Naive thymus-derived CD4-positive, alpha-beta T cell (primary cell): ENCODE data around the gene KCNQ1OT1. TPM values are rescaled to one million over a fixed set of nuclear protein-coding genes. Genes with fewer than 3 reads are reported as not detected.
A peak's percentile ranks its signal among the peaks of the same experiment; 100 is the strongest.

Source experiments
- ATAC-seq: fragments of 150-1000 bp; cut with Tn5 transposase; 2 replicates; pipeline ENCODE4 v1.10.0; 2021; ENCODE audit warnings: mild to moderate bottlenecking, moderate library complexity
- CTCF ChIA-PET: fragments of 350-600 bp; sonication (Branson Sonifier 250); formaldehyde crosslinking; loops from one replicate; lab custom pipeline; 2021; ENCODE audit warnings: antibody characterized with exemption; lab: Charles Lee
- POLR2A ChIA-PET: fragments of 350-600 bp; sonication (Branson Sonifier 250); formaldehyde crosslinking; loops from one replicate; lab custom pipeline; 2021; ENCODE audit warnings: antibody characterized with exemption, inconsistent platforms; lab: Charles Lee
- DNase-seq, 9 donors: peaks; one replicate each; pipeline versions ENCODE4 v3.0.0 to v3.0.0-alpha.2; 2020 to 2022; ENCODE audit warnings: mixed read lengths in 1 of 9
- H3K27ac ChIP-seq: one replicate; pipeline ENCODE4 v1.7.0; 2013; ENCODE audit warnings: mild to moderate bottlenecking, low read depth, low read length, moderate library complexity
- H3K27me3 ChIP-seq, 2 donors: one replicate each; pipeline ENCODE4 v1.7.0; 2013; ENCODE audit warnings: low read length in 2 of 2, mild to moderate bottlenecking in 2 of 2, moderate library complexity in 2 of 2; ENCODE audit not compliant: control insufficient read depth in 2 of 2, insufficient read depth in 2 of 2
- H3K36me3 ChIP-seq, 3 experiments: 1 replicate in 2 of 3; 2 replicates in 1 of 3; pipeline ENCODE4 v1.7.0; 2013; ENCODE audit warnings: low read length in 3 of 3, mild to moderate bottlenecking in 3 of 3, moderate library complexity in 1 of 3; ENCODE audit not compliant: insufficient read depth in 3 of 3, control insufficient read depth in 2 of 3
- H3K4me1 ChIP-seq, 2 donors: one replicate each; pipeline ENCODE4 v1.7.0; 2013; ENCODE audit warnings: low read length in 2 of 2, mild to moderate bottlenecking in 2 of 2, moderate library complexity in 1 of 2; ENCODE audit not compliant: control insufficient read depth in 2 of 2, insufficient read depth in 2 of 2
- H3K4me3 ChIP-seq: 2 replicates; pipeline ENCODE4 v1.7.0; 2013; ENCODE audit warnings: mild to moderate bottlenecking, low read length
- H3K9me3 ChIP-seq, 3 experiments: 1 replicate in 2 of 3; 2 replicates in 1 of 3; pipeline ENCODE4 v1.7.0; 2013; ENCODE audit warnings: low read length in 3 of 3; ENCODE audit not compliant: control insufficient read depth in 2 of 3
- H3K27ac Mint-ChIP-seq, 9 donors: one replicate each; pipeline ENCODE4 v1.8.0; 2020 to 2022; ENCODE audit warnings: mixed read lengths in 9 of 9, mild to moderate bottlenecking in 8 of 9, moderate library complexity in 5 of 9, inconsistent platforms in 2 of 9
- H3K27me3 Mint-ChIP-seq, 5 donors: one replicate each; pipeline ENCODE4 v1.8.0; 2021 to 2022; ENCODE audit warnings: mixed read lengths in 5 of 5, mild to moderate bottlenecking in 1 of 5
- H3K36me3 Mint-ChIP-seq, 5 donors: one replicate each; pipeline ENCODE4 v1.8.0; 2020 to 2022; ENCODE audit warnings: mixed read lengths in 5 of 5, mild to moderate bottlenecking in 3 of 5, inconsistent platforms in 1 of 5
- H3K4me1 Mint-ChIP-seq, 7 donors: one replicate each; pipeline ENCODE4 v1.8.0; 2020 to 2022; ENCODE audit warnings: mixed read lengths in 7 of 7, mild to moderate bottlenecking in 3 of 7, inconsistent platforms in 1 of 7
- H3K4me3 Mint-ChIP-seq, 10 donors: one replicate each; pipeline ENCODE4 v1.8.0; 2020 to 2022; ENCODE audit warnings: mild to moderate bottlenecking in 10 of 10, mixed read lengths in 10 of 10, moderate library complexity in 6 of 10, inconsistent platforms in 2 of 10
- H3K9me3 Mint-ChIP-seq, 11 donors: one replicate each; pipeline ENCODE4 v1.8.0; 2020 to 2022; ENCODE audit warnings: mixed read lengths in 11 of 11, mild to moderate bottlenecking in 4 of 11, inconsistent platforms in 1 of 11, moderate library complexity in 1 of 11
- intact Hi-C, 2 donors: fragments of 100-400 bp; cut with micrococcal nuclease; formaldehyde crosslinking; loops; one replicate each; pipeline ENCODE4 v1.15.1; 2023
- polyA plus RNA-seq, 2 donors: library from polyadenylated mRNA; unstranded; fragments of 300-500 nt; fragmentation: Illumina TruSeq; gene quantifications; one replicate each; pipeline ENCODE4 v1.2.3, GENCODE V29; 2021
- total RNA-seq, 6 experiments: library from RNA in 5 of 6; stranded (reverse) in 5 of 6; gene quantifications; 1 replicate in 5 of 6; 2 replicates in 1 of 6; pipeline ENCODE4 v1.2.3 and lab custom pipeline; 2021 to 2026

The KCNQ1OT1 gene
- total and polyA plus RNA-seq, 7 experiments from 2014 or later = 0.07 to 0.56 (median 0.19) TPM

DNA sequence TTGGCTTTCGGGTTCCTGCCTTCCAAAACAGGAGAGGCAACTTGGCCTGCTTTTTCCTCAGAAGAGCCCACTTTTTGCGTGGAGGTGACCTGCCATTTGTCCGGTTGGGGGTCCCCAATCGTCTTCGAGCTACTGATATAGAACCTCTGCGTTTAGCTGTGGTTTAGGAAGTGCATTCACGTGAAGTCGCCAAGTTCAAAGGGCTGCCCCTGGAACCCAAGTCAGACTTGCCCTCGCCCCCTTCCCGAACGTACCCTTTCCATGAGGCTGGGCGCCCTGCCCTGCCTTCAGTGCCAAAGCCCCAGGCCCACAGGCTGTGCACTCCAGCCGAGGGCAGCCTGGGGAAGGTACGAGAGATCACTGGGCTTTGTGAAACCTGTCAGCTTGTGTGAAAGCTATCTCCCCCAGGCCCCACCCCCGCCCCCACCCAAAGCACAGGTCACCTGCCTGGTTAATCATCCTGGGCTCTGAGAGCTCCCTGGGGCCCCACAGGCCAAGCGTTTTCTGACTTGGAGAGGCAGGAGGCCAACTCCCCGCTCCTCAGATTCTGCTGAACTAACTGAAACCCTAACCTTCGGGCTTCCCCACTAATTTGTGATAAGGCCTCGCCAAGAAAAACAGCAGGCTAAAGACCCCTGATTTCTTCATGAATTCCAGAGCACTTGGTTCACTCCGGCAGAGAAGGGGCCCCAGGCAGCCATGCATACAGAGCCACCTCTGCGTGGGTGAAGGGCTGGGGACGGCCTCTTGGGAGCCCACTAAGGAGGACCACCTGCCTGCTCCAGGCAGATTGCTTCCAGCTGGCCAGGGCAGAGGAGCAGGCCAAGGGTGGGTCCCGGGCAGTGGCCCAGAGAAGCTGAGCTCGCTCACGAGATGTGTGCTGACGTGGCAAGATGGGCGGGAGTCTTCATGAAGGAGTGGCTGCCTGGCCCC, 25.8 kb upstream of the KCNQ1OT1 start:
- H3K4me1 Mint-ChIP-seq = no peaks in the 10 kb centered on the region
- Histone ChIP-seq H3K4me3 (no peak overlapping the region), H3K36me3 (no peaks in the 10 kb centered on the region), H3K27me3 (no peaks in the 10 kb centered on the region), H3K27ac (no peak overlapping the region), H3K9me3 (no peaks in the 10 kb centered on the region), H3K4me1 (no peaks in the 10 kb centered on the region)
- ATAC-seq (no peak), DNase-seq (no peak)
- intact Hi-C loops = no loop called here
- H3K36me3 Mint-ChIP-seq = peaks cover 0 to 8% (median 0%) of the 10 kb centered on the region in 5 donors
- no peak overlapping the region for H3K27ac Mint-ChIP-seq
- no peak overlapping the region for H3K4me3 Mint-ChIP-seq
- ChIA-PET CTCF (no interaction called here), POLR2A (no interaction called here)
- no peaks in the 10 kb centered on the region for H3K27me3 Mint-ChIP-seq
- H3K9me3 Mint-ChIP-seq = no peaks in the 10 kb centered on the region

DNA sequence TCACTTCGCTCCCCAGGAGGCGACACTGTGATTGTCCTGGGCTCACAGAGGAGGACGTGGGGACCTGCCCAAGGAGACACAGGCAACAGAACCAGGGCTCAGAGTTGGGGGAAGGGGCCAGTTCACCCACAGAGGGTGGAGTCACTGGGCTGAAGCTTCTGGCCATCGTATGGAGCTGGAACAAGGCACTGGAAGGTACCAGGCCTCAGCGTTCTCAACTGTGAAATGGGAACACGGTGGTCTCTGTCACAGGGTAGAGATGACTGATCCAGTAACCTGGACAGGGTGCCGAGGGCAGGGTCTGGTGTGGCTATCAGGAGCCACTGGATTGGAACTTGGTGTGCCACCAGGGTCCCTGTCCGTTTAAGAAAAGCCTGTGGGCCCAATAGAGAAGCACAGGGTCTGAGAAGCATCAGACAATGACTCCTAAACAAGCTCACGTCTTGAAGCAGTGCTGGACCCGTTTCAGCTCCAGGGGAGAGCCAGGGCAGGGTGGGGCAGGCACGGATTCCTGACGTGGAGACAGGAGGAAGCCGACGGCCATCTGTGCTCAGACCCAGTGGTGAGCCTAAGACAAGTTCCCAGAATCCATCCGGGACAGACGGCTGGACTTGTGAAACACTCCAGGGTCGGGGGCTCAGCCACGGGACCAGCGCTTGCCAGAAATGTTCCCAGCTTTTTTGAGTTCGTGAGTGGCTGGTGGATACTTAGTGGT, 25.0 kb upstream of the KCNQ1OT1 start:
- no peaks in the 10 kb centered on the region for H3K36me3 ChIP-seq
- no peak overlapping the region for H3K4me3 ChIP-seq
- H3K27me3 ChIP-seq = no peaks in the 10 kb centered on the region
- ChIA-PET CTCF (no interaction called here), POLR2A (no interaction called here)
- DNase-seq (no peak), ATAC-seq (no peak)
- H3K4me1 ChIP-seq = no peaks in the 10 kb centered on the region
- H3K4me1 Mint-ChIP-seq = no peaks in the 10 kb centered on the region
- H3K36me3 Mint-ChIP-seq = peaks cover 0 to 5% (median 0%) of the 10 kb centered on the region in 5 donors
- no peaks in the 10 kb centered on the region for H3K27me3 Mint-ChIP-seq
- H3K9me3 ChIP-seq = no peaks in the 10 kb centered on the region
- no peak overlapping the region for H3K27ac Mint-ChIP-seq
- no peaks in the 10 kb centered on the region for H3K9me3 Mint-ChIP-seq
- no peak overlapping the region for H3K4me3 Mint-ChIP-seq
- H3K27ac ChIP-seq = no peak overlapping the region
- intact Hi-C loops = no loop called here

DNA sequence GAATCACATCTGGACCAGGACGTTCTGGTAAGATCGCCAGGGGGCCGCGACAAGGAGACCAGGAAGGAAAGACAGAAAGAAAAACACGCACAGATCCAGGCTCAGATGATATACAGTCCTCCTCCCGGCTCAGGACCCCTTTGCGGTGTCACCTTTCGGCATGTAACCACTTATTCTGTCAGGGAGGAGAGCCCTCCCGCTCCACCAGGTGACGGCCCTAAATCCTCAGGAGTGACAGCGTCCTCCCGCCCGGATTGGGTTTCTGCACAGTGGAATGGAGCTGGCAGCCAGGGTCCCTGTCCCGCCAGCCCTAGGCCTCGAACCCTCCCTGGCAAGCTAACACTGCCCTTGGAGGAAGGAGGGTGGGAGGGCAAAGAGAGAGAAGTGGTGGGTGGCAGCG, 24.3 kb upstream of the KCNQ1OT1 start:
- POLR2A ChIA-PET = no interaction called here
- CTCF ChIA-PET = no interaction called here
- Histone ChIP-seq H3K27me3 (no peaks in the 10 kb centered on the region), H3K27ac (no peak overlapping the region), H3K36me3 (no peaks in the 10 kb centered on the region), H3K9me3 (no peaks in the 10 kb centered on the region), H3K4me1 (no peaks in the 10 kb centered on the region), H3K4me3 (no peak overlapping the region)
- Mint-ChIP-seq H3K9me3 (no peaks in the 10 kb centered on the region), H3K27me3 (no peaks in the 10 kb centered on the region), H3K4me3 (no peak overlapping the region), H3K36me3 (no peaks in the 10 kb centered on the region), H3K27ac (no peak overlapping the region), H3K4me1 (no peaks in the 10 kb centered on the region)
- DNase-seq (no peak), ATAC-seq (no peak)
- intact Hi-C loops = no loop called here

DNA sequence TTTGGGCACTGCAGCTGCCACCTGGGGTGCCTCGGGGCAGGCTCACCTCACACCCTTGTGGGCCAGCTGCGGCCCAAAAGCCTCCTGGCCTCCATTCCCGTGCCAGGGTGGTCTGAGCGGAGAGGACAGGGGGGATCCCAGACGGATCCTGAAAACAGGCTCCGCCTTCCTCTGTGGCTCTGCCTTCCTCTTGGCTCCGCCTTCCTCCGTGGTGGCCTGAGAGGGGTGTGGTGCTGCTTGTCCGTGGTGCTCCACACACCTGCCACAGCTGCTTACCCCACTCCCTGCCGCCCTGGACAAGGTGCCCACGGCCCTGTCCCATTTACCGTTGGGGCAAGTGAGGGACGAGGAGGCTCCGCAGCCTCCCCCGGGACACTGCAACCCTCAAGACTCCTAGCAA, 23.2 kb upstream of the KCNQ1OT1 start:
- Mint-ChIP-seq H3K9me3 (no peaks in the 10 kb centered on the region), H3K4me1 (no peaks in the 10 kb centered on the region), H3K27ac (no peak overlapping the region), H3K27me3 (no peaks in the 10 kb centered on the region), H3K36me3 (no peaks in the 10 kb centered on the region), H3K4me3 (no peak overlapping the region)
- Histone ChIP-seq H3K4me1 (no peaks in the 10 kb centered on the region), H3K4me3 (no peak overlapping the region), H3K36me3 (no peaks in the 10 kb centered on the region), H3K9me3 (no peaks in the 10 kb centered on the region), H3K27ac (no peak overlapping the region), H3K27me3 (no peaks in the 10 kb centered on the region)
- CTCF ChIA-PET = no interaction called here
- ATAC-seq (no peak), DNase-seq (no peak)
- intact Hi-C loops = no loop called here
- POLR2A ChIA-PET = no interaction called here

- H3K27me3 ChIP-seq = no peaks in the 10 kb centered on the region
- Mint-ChIP-seq H3K27me3 (no peaks in the 10 kb centered on the region), H3K36me3 (no peaks in the 10 kb centered on the region), H3K27ac (peak overlapping the region in 1 of 9 donors; percentile 41), H3K4me1 (no peaks in the 10 kb centered on the region), H3K4me3 (no peak overlapping the region), H3K9me3 (no peaks in the 10 kb centered on the region)
- ChIA-PET POLR2A (no interaction called here), CTCF (no interaction called here)
- intact Hi-C loops = no loop called here
- H3K36me3 ChIP-seq = peaks cover 0 to 4% (median 0%) of the 10 kb centered on the region in 3 experiments
- no peak overlapping the region for H3K27ac ChIP-seq
- H3K9me3 ChIP-seq = no peaks in the 10 kb centered on the region
- H3K4me3 ChIP-seq = no peak overlapping the region
- H3K4me1 ChIP-seq = no peaks in the 10 kb centered on the region
- DNase-seq (no peak), ATAC-seq (no peak)
Measured at GRCh38 chr11:2721210-2721916, 21.6 kb upstream of the KCNQ1OT1 start.

DNA sequence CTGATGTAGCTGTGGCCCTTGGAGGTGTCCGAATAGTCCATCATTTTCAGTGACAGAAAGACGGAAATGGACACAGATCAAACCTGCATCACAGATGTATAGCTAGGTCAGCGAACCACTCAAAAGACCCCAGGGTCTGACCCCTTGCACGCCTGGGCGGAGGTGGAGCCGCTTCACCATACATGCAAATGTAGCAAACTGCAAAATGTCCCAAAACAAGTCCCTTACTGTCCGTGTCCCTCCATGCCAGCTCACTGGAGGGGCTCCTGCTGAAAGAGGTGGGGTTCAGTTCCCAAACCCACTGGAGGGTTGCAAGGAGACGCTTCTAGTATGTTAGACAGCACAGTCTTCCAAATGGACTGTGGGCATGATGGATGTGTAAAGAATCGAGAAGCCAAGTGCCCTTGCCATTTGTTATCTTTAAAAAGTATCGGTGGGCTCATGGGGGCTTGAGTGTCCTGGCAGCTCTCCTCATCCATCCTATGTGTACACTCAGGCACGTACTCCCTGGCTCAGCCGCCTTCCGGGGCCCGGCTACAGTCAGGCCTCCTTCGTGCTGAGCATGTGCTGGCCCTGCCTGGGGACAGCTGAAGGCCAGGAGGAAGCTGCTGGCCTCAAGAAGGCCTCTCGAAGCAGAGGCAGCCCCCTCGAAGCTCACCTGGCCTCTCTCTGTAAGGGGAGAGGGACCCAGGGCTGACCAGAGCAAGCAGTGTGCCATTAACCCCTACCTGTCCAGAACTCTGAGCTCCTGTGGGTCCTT, 20.2 kb upstream of the KCNQ1OT1 start:
- POLR2A ChIA-PET = no interaction called here
- DNase-seq (no peak), ATAC-seq (no peak)
- Histone ChIP-seq H3K27me3 (no peaks in the 10 kb centered on the region), H3K36me3 (peaks cover 0 to 7% (median 0%) of the 10 kb centered on the region in 3 experiments), H3K4me1 (no peaks in the 10 kb centered on the region), H3K4me3 (no peak overlapping the region), H3K9me3 (no peaks in the 10 kb centered on the region), H3K27ac (no peak overlapping the region)
- no peaks in the 10 kb centered on the region for H3K9me3 Mint-ChIP-seq
- no peaks in the 10 kb centered on the region for H3K4me1 Mint-ChIP-seq
- peaks cover 0 to 4% (median 0%) of the 10 kb centered on the region in 5 donors for H3K36me3 Mint-ChIP-seq
- CTCF ChIA-PET = no interaction called here
- intact Hi-C loops = no loop called here
- no peaks in the 10 kb centered on the region for H3K27me3 Mint-ChIP-seq
- H3K27ac Mint-ChIP-seq = no peak overlapping the region
- H3K4me3 Mint-ChIP-seq = no peak overlapping the region
